Tibial artery (tissue), 4 donors: ENCODE measurements around the gene KCNAB2.

Experiments
- DNase-seq, 2 donors: peaks; one replicate each; pipeline ENCODE4 v3.0.0-alpha.2; 2019
- H3K27ac ChIP-seq, 2 donors: fragments of 200-600 bp; sonication (generic) in 1 of 2; 1 replicate in 1 of 2; 2 replicates in 1 of 2; pipeline ENCODE4 v1.5.1; 2018 to 2019; ENCODE audit warnings: mild to moderate bottlenecking in 1 of 2
- H3K27me3 ChIP-seq, 2 donors: fragments of 200-600 bp; sonication (generic) in 1 of 2; one replicate each; pipeline versions ENCODE4 v1.5.1 to v1.6.0; 2016 to 2019
- H3K36me3 ChIP-seq, 3 donors: fragments of 200-600 bp; sonication (generic) in 2 of 3; one replicate each; pipeline ENCODE4 v1.5.1; 2016 to 2019; ENCODE audit warnings: mild to moderate bottlenecking in 2 of 3
- H3K4me1 ChIP-seq, 4 donors: fragments of 200-600 bp; sonication (generic) in 2 of 4; 1 replicate in 3 of 4; 2 replicates in 1 of 4; pipeline ENCODE4 v1.5.1; 2016 to 2019
- H3K4me3 ChIP-seq, 2 donors: fragments of 200-600 bp; sonication (generic) in 1 of 2; 1 replicate in 1 of 2; 2 replicates in 1 of 2; pipeline ENCODE4 v1.5.1; 2018 to 2019; ENCODE audit warnings: mild to moderate bottlenecking in 2 of 2
- H3K9me3 ChIP-seq, 3 donors: fragments of 200-600 bp; sonication (generic) in 1 of 3; one replicate each; pipeline ENCODE4 v1.5.1; 2016 to 2019
- CTCF ChIP-seq, 2 experiments: fragments of 200-600 bp in 1 of 2; fragments of 450-650 bp in 1 of 2; IDR thresholded peaks; one replicate each; pipeline ENCODE4 v1.5.1; 2017 to 2019; ENCODE audit warnings: antibody characterized with exemption in 2 of 2, mild to moderate bottlenecking in 1 of 2, moderate library complexity in 1 of 2
- intact Hi-C: fragments of 100-400 bp; cut with DNase I; formaldehyde crosslinking; loops from one replicate; pipeline ENCODE4 v1.15.0; 2023; ENCODE audit warnings: low total_unique reads

The KCNAB2 gene

GRCh38 chr1:6082430-6082971 is 36.8 kb downstream of the KCNAB2 start:
- Histone ChIP-seq H3K4me1 (no peaks in the 10 kb centered on the region), H3K36me3 (no peaks in the 10 kb centered on the region), H3K4me3 (no peak overlapping the region), H3K27me3 (peaks cover 0 to 5% of the 10 kb centered on the region in 2 donors), H3K27ac (no peak overlapping the region), H3K9me3 (no peaks in the 10 kb centered on the region)
- intact Hi-C loops, result no loop called here
- no peak for TF ChIP-seq CTCF (IDR thresholded peaks at IDR 0.05)
- peak in 1 of 2 donors; percentile 69 for DNase-seq

- H3K27me3 ChIP-seq, result peaks cover 0 to 5% of the 10 kb centered on the region in 2 donors
- H3K4me1 ChIP-seq, result no peaks in the 10 kb centered on the region
- no peak for TF ChIP-seq CTCF (IDR thresholded peaks at IDR 0.05)
- no peaks in the 10 kb centered on the region for H3K36me3 ChIP-seq
- H3K9me3 ChIP-seq, result no peaks in the 10 kb centered on the region
- no peak overlapping the region for H3K4me3 ChIP-seq
- no peak overlapping the region for H3K27ac ChIP-seq
- intact Hi-C loops, result no loop called here
- DNase-seq, result no peak
Measured at GRCh38 chr1:6083385-6083784, 37.7 kb downstream of the KCNAB2 start.

- no peak overlapping the region for H3K27ac ChIP-seq
- no peaks in the 10 kb centered on the region for H3K4me1 ChIP-seq
- no peaks in the 10 kb centered on the region for H3K9me3 ChIP-seq
- no peaks in the 10 kb centered on the region for H3K36me3 ChIP-seq
- no peak for TF ChIP-seq CTCF (IDR thresholded peaks at IDR 0.05)
- intact Hi-C loops, result no loop called here
- H3K27me3 ChIP-seq, result peaks cover 0 to under 1% of the 10 kb centered on the region in 2 donors
- DNase-seq, result no peak
- no peak overlapping the region for H3K4me3 ChIP-seq
Measured at GRCh38 chr1:6083801-6084446, 38.2 kb downstream of the KCNAB2 start.

- DNase-seq, result no peak
- H3K36me3 ChIP-seq, result no peaks in the 10 kb centered on the region
- intact Hi-C loops, result no loop called here
- no peaks in the 10 kb centered on the region for H3K9me3 ChIP-seq
- H3K4me3 ChIP-seq, result no peak overlapping the region
- no peak for TF ChIP-seq CTCF (IDR thresholded peaks at IDR 0.05)
- H3K4me1 ChIP-seq, result no peaks in the 10 kb centered on the region
- no peaks in the 10 kb centered on the region for H3K27me3 ChIP-seq
- no peak overlapping the region for H3K27ac ChIP-seq
Measured at GRCh38 chr1:6084781-6085495, 39.2 kb downstream of the KCNAB2 start.

- no peaks in the 10 kb centered on the region for H3K4me1 ChIP-seq
- no peak overlapping the region for H3K4me3 ChIP-seq
- TF ChIP-seq CTCF (IDR thresholded peaks at IDR 0.05), result no peak
- H3K27me3 ChIP-seq, result no peaks in the 10 kb centered on the region
- DNase-seq, result no peak
- no peak overlapping the region for H3K27ac ChIP-seq
- H3K9me3 ChIP-seq, result no peaks in the 10 kb centered on the region
- intact Hi-C loops, result no loop called here
- H3K36me3 ChIP-seq, result no peaks in the 10 kb centered on the region
Measured at GRCh38 chr1:6085666-6086065, 40.0 kb downstream of the KCNAB2 start.
